H9 (cell line): ENCODE data around the gene PARD3. TPM values are rescaled to one million over a fixed set of nuclear protein-coding genes. Genes with fewer than 3 reads are reported as not detected.

Experiments
- DNase-seq: peaks from one replicate; pipeline ENCODE4 v3.0.0-alpha.2; 2017
- H2AFZ ChIP-seq: one replicate; pipeline ENCODE4 v1.6.1; 2013; ENCODE audit warnings: mild to moderate bottlenecking, low read length, control low read depth, moderate library complexity
- H2AK5ac ChIP-seq: 2 replicates; pipeline ENCODE4 v1.6.1; 2013; ENCODE audit warnings: low read length, control low read depth, mixed read lengths; ENCODE audit not compliant: insufficient read length
- H2BK120ac ChIP-seq: one replicate; pipeline ENCODE4 v1.6.1; 2013; ENCODE audit warnings: low read depth, mild to moderate bottlenecking, low read length, control low read depth, inconsistent platforms; ENCODE audit not compliant: poor library complexity, severe bottlenecking
- H2BK12ac ChIP-seq: 2 replicates; pipeline ENCODE4 v1.6.1; 2013; ENCODE audit warnings: low read length, control low read depth, mixed read lengths, low read depth; ENCODE audit not compliant: insufficient read length
- H2BK15ac ChIP-seq: 2 replicates; pipeline ENCODE4 v1.6.1; 2013; ENCODE audit warnings: low read depth, low read length, control low read depth
- H2BK20ac ChIP-seq: one replicate; pipeline ENCODE4 v1.6.1; 2013; ENCODE audit warnings: low read depth, mild to moderate bottlenecking, low read length, control low read depth, inconsistent platforms; ENCODE audit not compliant: poor library complexity, severe bottlenecking
- H2BK5ac ChIP-seq: 2 replicates; pipeline ENCODE4 v1.6.1; 2013; ENCODE audit warnings: low read length, control low read depth, mixed read lengths; ENCODE audit not compliant: insufficient read length
- H3K14ac ChIP-seq: 2 replicates; pipeline ENCODE4 v1.6.1; 2013; ENCODE audit warnings: low read length, control low read depth; ENCODE audit not compliant: insufficient read depth
- H3K18ac ChIP-seq: 2 replicates; pipeline ENCODE4 v1.6.1; 2013; ENCODE audit warnings: low read depth, mild to moderate bottlenecking, mixed read lengths, low read length, control low read depth; ENCODE audit not compliant: insufficient read length
- H3K23ac ChIP-seq: 2 replicates; pipeline ENCODE4 v1.6.1; 2013; ENCODE audit warnings: low read length, control low read depth, mixed read lengths, low read depth; ENCODE audit not compliant: insufficient read length
- H3K23me2 ChIP-seq: 2 replicates; pipeline ENCODE4 v1.6.1; 2013; ENCODE audit warnings: low read depth, mild to moderate bottlenecking, mixed read lengths, low read length, control low read depth; ENCODE audit not compliant: insufficient read length, poor library complexity, severe bottlenecking
- H3K27ac ChIP-seq: 2 replicates; pipeline ENCODE4 v1.5.1; 2013; ENCODE audit warnings: low read length, control low read depth, mixed read lengths, low read depth; ENCODE audit not compliant: insufficient read length
- H3K27me3 ChIP-seq: 2 replicates; pipeline ENCODE4 v1.6.1; 2013; ENCODE audit warnings: low read length, control low read depth, inconsistent platforms; ENCODE audit not compliant: insufficient read depth
- H3K4ac ChIP-seq: 2 replicates; pipeline ENCODE4 v1.6.1; 2013; ENCODE audit warnings: low read depth, mild to moderate bottlenecking, control low read depth, inconsistent platforms, low read length, moderate library complexity
- H3K4me1 ChIP-seq: 2 replicates; pipeline ENCODE4 v1.6.1; 2013; ENCODE audit warnings: low read length, control low read depth, inconsistent platforms; ENCODE audit not compliant: insufficient read depth
- H3K4me2 ChIP-seq: 2 replicates; pipeline ENCODE4 v1.6.1; 2013; ENCODE audit warnings: low read length, control low read depth, mixed read lengths; ENCODE audit not compliant: insufficient read length, insufficient read depth
- H3K56ac ChIP-seq: 2 replicates; pipeline ENCODE4 v1.6.1; 2013; ENCODE audit warnings: low read depth, mild to moderate bottlenecking, mixed read lengths, low read length, control low read depth; ENCODE audit not compliant: insufficient read length
- H3K79me1 ChIP-seq: 2 replicates; pipeline ENCODE4 v1.6.1; 2013; ENCODE audit warnings: low read depth, mild to moderate bottlenecking, moderate library complexity, low read length, control low read depth, inconsistent platforms; ENCODE audit not compliant: insufficient read depth, poor library complexity, severe bottlenecking
- H3K79me2 ChIP-seq: 2 replicates; pipeline ENCODE4 v1.6.1; 2013; ENCODE audit warnings: low read length, control low read depth, inconsistent platforms; ENCODE audit not compliant: insufficient read depth
- H3K9ac ChIP-seq: 2 replicates; pipeline ENCODE4 v1.6.1; 2013; ENCODE audit warnings: low read length, control low read depth, mixed read lengths; ENCODE audit not compliant: insufficient read length; ENCODE audit errors: extremely low read depth
- H3K9me3 ChIP-seq: one replicate; pipeline ENCODE4 v1.6.1; 2013; ENCODE audit warnings: low read depth, low read length, inconsistent platforms; ENCODE audit not compliant: control insufficient read depth
- H3T11ph ChIP-seq: one replicate; pipeline ENCODE4 v1.6.1; 2013; ENCODE audit warnings: mild to moderate bottlenecking, low read length, control low read depth, inconsistent platforms
- H4K20me1 ChIP-seq: one replicate; pipeline ENCODE4 v1.6.1; 2013; ENCODE audit not compliant: control insufficient read depth, insufficient read length, insufficient read depth
- H4K5ac ChIP-seq: 2 replicates; pipeline ENCODE4 v1.6.1; 2013; ENCODE audit warnings: low read depth, mild to moderate bottlenecking, mixed read lengths, low read length, control low read depth; ENCODE audit not compliant: insufficient read length
- H4K8ac ChIP-seq: replicated peaks from 2 replicates; pipeline ENCODE4 v1.6.1; 2013; ENCODE audit warnings: low read length, control low read depth, mixed read lengths, low read depth; ENCODE audit not compliant: insufficient read length
- H4K91ac ChIP-seq: 2 replicates; pipeline ENCODE4 v1.6.1; 2013; ENCODE audit warnings: low read depth, mild to moderate bottlenecking, moderate library complexity, mixed read lengths, low read length, control low read depth; ENCODE audit not compliant: insufficient read length
- H3K27ac Mint-ChIP-seq, 3 experiments: 2 replicates in 2 of 3; 3 replicates in 1 of 3; pipeline ENCODE4 v1.8.0; 2020 to 2021; ENCODE audit warnings: mixed read lengths in 3 of 3, mild to moderate bottlenecking in 1 of 3, moderate library complexity in 1 of 3
- H3K27me3 Mint-ChIP-seq: 2 replicates; pipeline ENCODE4 v1.8.0; 2021; ENCODE audit warnings: low read depth, mild to moderate bottlenecking, moderate library complexity, mixed read lengths
- H3K36me3 Mint-ChIP-seq, 3 experiments: 2 replicates in 2 of 3; 3 replicates in 1 of 3; pipeline ENCODE4 v1.8.0; 2020 to 2021; ENCODE audit warnings: low read depth in 3 of 3, mixed read lengths in 3 of 3; ENCODE audit not compliant: insufficient read depth in 1 of 3
- H3K4me1 Mint-ChIP-seq, 2 experiments: 2 replicates each; pipeline ENCODE4 v1.8.0; 2020; ENCODE audit warnings: mixed read lengths in 2 of 2
- H3K4me3 Mint-ChIP-seq, 2 experiments: 2 replicates in 1 of 2; 3 replicates in 1 of 2; pipeline ENCODE4 v1.8.0; 2020 to 2021; ENCODE audit warnings: mild to moderate bottlenecking in 2 of 2, mixed read lengths in 2 of 2, moderate library complexity in 1 of 2
- H3K9me3 Mint-ChIP-seq, 2 experiments: 2 replicates in 1 of 2; 3 replicates in 1 of 2; pipeline ENCODE4 v1.8.0; 2020; ENCODE audit warnings: mild to moderate bottlenecking in 2 of 2, mixed read lengths in 2 of 2, moderate library complexity in 1 of 2
- WGBS: extraction: QIAGEN DNeasy Blood & Tissue Kit; methylation state at CpG from one replicate; pipeline ENCODE4 v1.1.7; 2013; ENCODE audit warnings: missing lambda C conversion rate, low lambda C conversion rate, mixed read lengths; ENCODE audit not compliant: insufficient read length; ENCODE audit errors: extremely low coverage; 5-methylcytosine and 5-hydroxymethylcytosine counted together
- long read RNA-seq: library from polyadenylated mRNA; unstranded; transcript quantifications from one replicate; pipeline ENCODE4 v2.0.0, GENCODE V29; 2020
- total RNA-seq: library from RNA; stranded (reverse); gene quantifications from 2 replicates; pipeline ENCODE4 v1.2.1, GENCODE V29; 2021
- TF ChIP-seq, protein P1 (sequence below): fragments of 200-600 bp; sonication (generic); conservative IDR thresholded peaks from 3 replicates; pipeline ENCODE4 v1.8.0; 2021; ENCODE audit warnings: antibody characterized with exemption, mild to moderate bottlenecking

Gene PARD3
- 44.7 and 47.2 TPM in 2 replicates for total RNA-seq
- long read RNA-seq, partial matches to known transcripts = 19 of 43 reads
- long read RNA-seq, other reads (novel, unspliced or antisense) = 23 of 43 reads

DNA sequence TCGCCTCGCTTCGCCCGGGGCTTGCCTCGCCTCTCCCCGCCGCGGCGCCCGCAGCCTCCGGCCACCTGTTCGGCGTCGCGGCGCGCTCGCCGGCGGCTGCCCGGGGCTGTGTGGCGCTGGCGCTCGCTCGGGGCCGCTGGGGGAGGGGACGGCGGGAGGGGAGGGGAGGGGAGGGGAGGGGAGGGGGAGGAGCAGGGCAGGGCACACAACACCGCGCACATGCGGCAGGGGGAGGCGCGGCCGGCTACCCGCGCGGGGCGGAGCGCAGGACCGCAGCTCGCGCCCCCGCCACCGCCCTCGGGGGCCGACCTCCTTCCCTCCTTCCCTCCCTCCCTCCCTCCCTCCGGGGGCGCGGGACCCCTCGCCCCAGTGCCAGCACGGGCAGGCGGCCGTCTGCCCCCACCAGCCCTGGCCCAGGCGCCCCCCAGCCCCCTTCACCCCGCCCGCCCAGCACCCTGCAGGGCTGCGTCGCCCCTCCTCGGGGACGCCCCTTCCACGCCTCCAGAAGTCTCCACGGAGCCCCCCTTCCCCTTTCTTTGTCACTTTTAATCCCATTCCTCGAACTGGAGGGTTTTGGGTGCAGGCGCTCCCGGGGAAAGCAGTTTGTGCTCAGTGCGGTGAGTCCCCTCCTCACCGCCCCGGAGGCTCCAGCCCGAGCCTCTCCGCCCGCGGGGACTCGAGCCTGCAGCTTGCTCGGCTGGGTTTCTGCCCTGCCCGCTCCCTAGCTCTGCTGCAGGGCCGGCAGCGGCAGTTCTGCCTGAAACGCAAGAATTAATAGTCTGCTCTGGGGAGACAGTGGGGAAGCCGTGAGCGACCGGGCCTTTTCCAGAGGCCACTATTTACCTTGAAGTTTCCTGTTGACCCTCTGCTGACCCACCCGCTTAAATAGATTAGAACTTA lies at the start of gene PARD3:
Gene PARD3, minus strand, starts transcription at position 112 of the 900 bp plus-strand sequence. CDS start 301 bp downstream, outside the sequence.
- H3K18ac ChIP-seq = peak within 1 kb of the TSS; percentile 66
- H3K79me2 ChIP-seq = peaks cover 19% of the 10 kb centered on the region; the same call in 1 of the 2 replicates
- H2AK5ac ChIP-seq = no peak within 1 kb of the TSS
- WGBS = no CpG with 5 or more reads among the region's 82 CpGs
- no peak within 1 kb of the TSS for H2AFZ ChIP-seq
- no peaks in the 10 kb centered on the region for H3K9me3 Mint-ChIP-seq
- H3K56ac ChIP-seq = no peak within 1 kb of the TSS
- no peak within 1 kb of the TSS for H2BK120ac ChIP-seq
- no peak within 1 kb of the TSS; the same call in 1 of the 2 replicates for H2BK15ac ChIP-seq
- TF ChIP-seq, protein P1, sequence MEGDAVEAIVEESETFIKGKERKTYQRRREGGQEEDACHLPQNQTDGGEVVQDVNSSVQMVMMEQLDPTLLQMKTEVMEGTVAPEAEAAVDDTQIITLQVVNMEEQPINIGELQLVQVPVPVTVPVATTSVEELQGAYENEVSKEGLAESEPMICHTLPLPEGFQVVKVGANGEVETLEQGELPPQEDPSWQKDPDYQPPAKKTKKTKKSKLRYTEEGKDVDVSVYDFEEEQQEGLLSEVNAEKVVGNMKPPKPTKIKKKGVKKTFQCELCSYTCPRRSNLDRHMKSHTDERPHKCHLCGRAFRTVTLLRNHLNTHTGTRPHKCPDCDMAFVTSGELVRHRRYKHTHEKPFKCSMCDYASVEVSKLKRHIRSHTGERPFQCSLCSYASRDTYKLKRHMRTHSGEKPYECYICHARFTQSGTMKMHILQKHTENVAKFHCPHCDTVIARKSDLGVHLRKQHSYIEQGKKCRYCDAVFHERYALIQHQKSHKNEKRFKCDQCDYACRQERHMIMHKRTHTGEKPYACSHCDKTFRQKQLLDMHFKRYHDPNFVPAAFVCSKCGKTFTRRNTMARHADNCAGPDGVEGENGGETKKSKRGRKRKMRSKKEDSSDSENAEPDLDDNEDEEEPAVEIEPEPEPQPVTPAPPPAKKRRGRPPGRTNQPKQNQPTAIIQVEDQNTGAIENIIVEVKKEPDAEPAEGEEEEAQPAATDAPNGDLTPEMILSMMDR = no peak
- no peak within 1 kb of the TSS for H2BK20ac ChIP-seq
- H2BK12ac ChIP-seq = no peak within 1 kb of the TSS
- H3K27me3 Mint-ChIP-seq = peaks cover 35% of the 10 kb centered on the region
- peaks cover 4% of the 10 kb centered on the region for H3K79me1 ChIP-seq
- H3K27ac Mint-ChIP-seq = peak within 1 kb of the TSS in 1 of 3 experiments; percentile 84; a peak in 2 of 7 replicates
- H3K4me2 ChIP-seq = peak within 1 kb of the TSS; percentile 75
- H3K27ac ChIP-seq = no peak within 1 kb of the TSS
- H3K14ac ChIP-seq = peak within 1 kb of the TSS; percentile 89
- H4K91ac ChIP-seq = no peak within 1 kb of the TSS
- peaks cover 5% of the 10 kb centered on the region; the same call in 1 of the 2 replicates for H3K27me3 ChIP-seq
- no peak within 1 kb of the TSS for H2BK5ac ChIP-seq
- H4K8ac ChIP-seq = no peak within 1 kb of the TSS
- peak within 1 kb of the TSS; percentile 71 for H3K9ac ChIP-seq
- H4K20me1 ChIP-seq = no peaks in the 10 kb centered on the region
- H3K23me2 ChIP-seq = peaks cover 14% of the 10 kb centered on the region
- no peak within 1 kb of the TSS for H4K5ac ChIP-seq
- H3K4me1 ChIP-seq = peaks cover 6% of the 10 kb centered on the region; the same call in 1 of the 2 replicates
- H3K4ac ChIP-seq = no peak within 1 kb of the TSS
- no peak within 1 kb of the TSS for H3K23ac ChIP-seq
- H3K9me3 ChIP-seq = no peaks in the 10 kb centered on the region
- H3K36me3 Mint-ChIP-seq = no peaks in the 10 kb centered on the region
- H3T11ph ChIP-seq = no peak within 1 kb of the TSS
- DNase-seq = peak; percentile 82
- H3K4me3 Mint-ChIP-seq = peak within 1 kb of the TSS; percentile 89 to 92
- peaks cover 39% of the 10 kb centered on the region in 2 experiments for H3K4me1 Mint-ChIP-seq
